ENCODE measurements around the gene SGO2. TPM values are rescaled to one million over a fixed set of nuclear protein-coding genes. Genes with fewer than 3 reads are reported as not detected.

Gene SGO2
- total and polyA plus RNA-seq, 10 of the 15 experiments (the other 5 are each of a cell fraction or from before 2014, with no cell fraction given), result 15.8 to 55.2 (median 24.3) TPM

DNA sequence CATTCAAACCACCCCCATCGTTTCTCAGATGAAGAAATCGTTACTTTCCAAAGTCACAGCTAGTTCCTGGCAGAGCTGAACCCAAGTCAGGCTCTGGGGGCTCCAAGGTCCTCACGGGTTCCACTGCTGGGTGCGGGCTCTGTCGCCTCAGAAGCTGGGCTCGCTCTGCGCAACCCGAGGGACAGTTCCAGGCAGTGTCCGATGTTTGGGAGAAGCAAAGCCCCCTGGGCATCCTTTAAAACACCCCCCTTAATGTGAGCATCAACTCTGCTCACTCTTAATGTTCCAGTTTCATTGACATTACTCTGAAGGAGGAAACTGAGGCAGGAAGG lies 60.6 kb downstream of the SGO2 start:
- intact Hi-C loops (cut with micrococcal nuclease; ENCODE audit: unreplicated experiment), result no loop called here
- ChIA-PET POLR2A (interaction anchor here (0.7 kb wide), 1 partner anchor 131 kb away, joined by 3 read pairs; no protein-coding TSS in a partner anchor), CTCF (interaction anchor here (0.8 to 1.0 kb wide), 4 partner anchors 8 to 127 kb away, joined by 3 to 4 read pairs (median 3); no protein-coding TSS in a partner anchor), RAD21 (ENCODE audit: unreplicated experiment) (no interaction called here), SMC1A (ENCODE audit: uncharacterized antibody, unreplicated experiment) (interaction anchor here (1.4 kb wide), 2 partner anchors 18 to 45 kb away, joined by 3 to 4 read pairs; no protein-coding TSS in a partner anchor)
- no TSS peak for BruUV-seq (replicated peaks)
- no peaks in the 10 kb centered on the region; a peak in 1 of 4 replicates for H3K36me3 ChIP-seq (ENCODE audit: control insufficient read depth in 2 of 2, insufficient read depth in 2 of 2, low read length in 1 of 2)
- no peaks in the 10 kb centered on the region for H3K27me3 ChIP-seq (replicated peaks in 1 of 2; ENCODE audit: control insufficient read depth in 2 of 2, insufficient read depth in 2 of 2, low read length in 1 of 2)
- H3K4me2 ChIP-seq (ENCODE audit: control insufficient read depth, insufficient read depth), result no peak overlapping the region
- DNase-seq (ENCODE audit: low read depth, low spot score), result no peak
- H3K9ac ChIP-seq (ENCODE audit: control insufficient read depth, insufficient read depth, low read length), result no peak overlapping the region
- FAIRE-seq, result no peak
- in situ Hi-C loops (cut with MboI), result no loop called here
- H3K9me3 ChIP-seq (replicated peaks; ENCODE audit: control insufficient read depth, insufficient read depth, low read length), result no peaks in the 10 kb centered on the region
- ATAC-seq, result no peak
- H3K27ac ChIP-seq (ENCODE audit: control insufficient read depth, insufficient read depth), result no peak overlapping the region
- WGBS (ENCODE audit: insufficient coverage, insufficient replicate concordance, low lambda C conversion rate, missing lambda C conversion rate), result 96% methylated on average over 9 of the region's 9 CpGs
- H4K20me1 ChIP-seq (ENCODE audit: control insufficient read depth, insufficient read depth), result no peaks in the 10 kb centered on the region
- no peak overlapping the region for H3K4me3 ChIP-seq
- no peaks in the 10 kb centered on the region for H3K79me2 ChIP-seq (ENCODE audit: control insufficient read depth, insufficient read depth, low read length)
- peaks cover 6% of the 10 kb centered on the region; the same call in 1 of the 2 replicates for H3K4me1 ChIP-seq (ENCODE audit: control insufficient read depth, insufficient read depth, low read length)
- no peak overlapping the region for H2AFZ ChIP-seq (ENCODE audit: control insufficient read depth, low read depth, low read length)
- no peak for TF ChIP-seq CBFB (IDR thresholded peaks at IDR 0.05; ENCODE audit: low read depth)
- TF ChIP-seq, protein P1, sequence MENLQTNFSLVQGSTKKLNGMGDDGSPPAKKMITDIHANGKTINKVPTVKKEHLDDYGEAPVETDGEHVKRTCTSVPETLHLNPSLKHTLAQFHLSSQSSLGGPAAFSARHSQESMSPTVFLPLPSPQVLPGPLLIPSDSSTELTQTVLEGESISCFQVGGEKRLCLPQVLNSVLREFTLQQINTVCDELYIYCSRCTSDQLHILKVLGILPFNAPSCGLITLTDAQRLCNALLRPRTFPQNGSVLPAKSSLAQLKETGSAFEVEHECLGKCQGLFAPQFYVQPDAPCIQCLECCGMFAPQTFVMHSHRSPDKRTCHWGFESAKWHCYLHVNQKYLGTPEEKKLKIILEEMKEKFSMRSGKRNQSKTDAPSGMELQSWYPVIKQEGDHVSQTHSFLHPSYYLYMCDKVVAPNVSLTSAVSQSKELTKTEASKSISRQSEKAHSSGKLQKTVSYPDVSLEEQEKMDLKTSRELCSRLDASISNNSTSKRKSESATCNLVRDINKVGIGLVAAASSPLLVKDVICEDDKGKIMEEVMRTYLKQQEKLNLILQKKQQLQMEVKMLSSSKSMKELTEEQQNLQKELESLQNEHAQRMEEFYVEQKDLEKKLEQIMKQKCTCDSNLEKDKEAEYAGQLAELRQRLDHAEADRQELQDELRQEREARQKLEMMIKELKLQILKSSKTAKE (IDR thresholded peaks at IDR 0.05; ENCODE audit: low read depth, poor library complexity, severe bottlenecking), result no peak
- no peak for TF ChIP-seq CBX5 (IDR thresholded peaks at IDR 0.05; ENCODE audit: low read depth)
- no peak for TF ChIP-seq EP300 (IDR thresholded peaks at IDR 0.05; ENCODE audit: borderline replicate concordance in 1 of 2, control insufficient read depth in 1 of 2, low read depth in 2 of 2, low read length in 2 of 2)
- TF ChIP-seq, protein P2, sequence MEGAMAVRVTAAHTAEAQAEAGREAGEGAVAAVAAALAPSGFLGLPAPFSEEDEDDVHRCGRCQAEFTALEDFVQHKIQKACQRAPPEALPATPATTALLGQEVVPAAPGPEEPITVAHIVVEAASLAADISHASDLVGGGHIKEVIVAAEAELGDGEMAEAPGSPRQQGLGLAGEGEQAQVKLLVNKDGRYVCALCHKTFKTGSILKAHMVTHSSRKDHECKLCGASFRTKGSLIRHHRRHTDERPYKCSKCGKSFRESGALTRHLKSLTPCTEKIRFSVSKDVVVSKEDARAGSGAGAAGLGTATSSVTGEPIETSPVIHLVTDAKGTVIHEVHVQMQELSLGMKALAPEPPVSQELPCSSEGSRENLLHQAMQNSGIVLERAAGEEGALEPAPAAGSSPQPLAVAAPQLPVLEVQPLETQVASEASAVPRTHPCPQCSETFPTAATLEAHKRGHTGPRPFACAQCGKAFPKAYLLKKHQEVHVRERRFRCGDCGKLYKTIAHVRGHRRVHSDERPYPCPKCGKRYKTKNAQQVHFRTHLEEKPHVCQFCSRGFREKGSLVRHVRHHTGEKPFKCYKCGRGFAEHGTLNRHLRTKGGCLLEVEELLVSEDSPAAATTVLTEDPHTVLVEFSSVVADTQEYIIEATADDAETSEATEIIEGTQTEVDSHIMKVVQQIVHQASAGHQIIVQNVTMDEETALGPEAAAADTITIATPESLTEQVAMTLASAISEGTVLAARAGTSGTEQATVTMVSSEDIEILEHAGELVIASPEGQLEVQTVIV (IDR thresholded peaks at IDR 0.05; ENCODE audit: borderline replicate concordance, partially characterized antibody), result no peak
- no peak for TF ChIP-seq POLR2AphosphoS5 (IDR thresholded peaks at IDR 0.05; ENCODE audit: low read length)
- TF ChIP-seq FOXK2 (IDR thresholded peaks at IDR 0.05), result no peak
- TF ChIP-seq, protein P3, sequence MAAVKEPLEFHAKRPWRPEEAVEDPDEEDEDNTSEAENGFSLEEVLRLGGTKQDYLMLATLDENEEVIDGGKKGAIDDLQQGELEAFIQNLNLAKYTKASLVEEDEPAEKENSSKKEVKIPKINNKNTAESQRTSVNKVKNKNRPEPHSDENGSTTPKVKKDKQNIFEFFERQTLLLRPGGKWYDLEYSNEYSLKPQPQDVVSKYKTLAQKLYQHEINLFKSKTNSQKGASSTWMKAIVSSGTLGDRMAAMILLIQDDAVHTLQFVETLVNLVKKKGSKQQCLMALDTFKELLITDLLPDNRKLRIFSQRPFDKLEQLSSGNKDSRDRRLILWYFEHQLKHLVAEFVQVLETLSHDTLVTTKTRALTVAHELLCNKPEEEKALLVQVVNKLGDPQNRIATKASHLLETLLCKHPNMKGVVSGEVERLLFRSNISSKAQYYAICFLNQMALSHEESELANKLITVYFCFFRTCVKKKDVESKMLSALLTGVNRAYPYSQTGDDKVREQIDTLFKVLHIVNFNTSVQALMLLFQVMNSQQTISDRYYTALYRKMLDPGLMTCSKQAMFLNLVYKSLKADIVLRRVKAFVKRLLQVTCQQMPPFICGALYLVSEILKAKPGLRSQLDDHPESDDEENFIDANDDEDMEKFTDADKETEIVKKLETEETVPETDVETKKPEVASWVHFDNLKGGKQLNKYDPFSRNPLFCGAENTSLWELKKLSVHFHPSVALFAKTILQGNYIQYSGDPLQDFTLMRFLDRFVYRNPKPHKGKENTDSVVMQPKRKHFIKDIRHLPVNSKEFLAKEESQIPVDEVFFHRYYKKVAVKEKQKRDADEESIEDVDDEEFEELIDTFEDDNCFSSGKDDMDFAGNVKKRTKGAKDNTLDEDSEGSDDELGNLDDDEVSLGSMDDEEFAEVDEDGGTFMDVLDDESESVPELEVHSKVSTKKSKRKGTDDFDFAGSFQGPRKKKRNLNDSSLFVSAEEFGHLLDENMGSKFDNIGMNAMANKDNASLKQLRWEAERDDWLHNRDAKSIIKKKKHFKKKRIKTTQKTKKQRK (IDR thresholded peaks at IDR 0.05; ENCODE audit: low read depth, low read length), result no peak
- TF ChIP-seq PML (IDR thresholded peaks at IDR 0.05; ENCODE audit: low read length), result no peak
- no peak for TF ChIP-seq WRNIP1 (IDR thresholded peaks at IDR 0.05; ENCODE audit: borderline replicate concordance, low read depth, low read length)
- TF ChIP-seq BHLHE40 (IDR thresholded peaks at IDR 0.05; ENCODE audit: borderline replicate concordance in 1 of 2, low read depth in 2 of 2, low read length in 1 of 2), result no peak
- TF ChIP-seq, protein P4, sequence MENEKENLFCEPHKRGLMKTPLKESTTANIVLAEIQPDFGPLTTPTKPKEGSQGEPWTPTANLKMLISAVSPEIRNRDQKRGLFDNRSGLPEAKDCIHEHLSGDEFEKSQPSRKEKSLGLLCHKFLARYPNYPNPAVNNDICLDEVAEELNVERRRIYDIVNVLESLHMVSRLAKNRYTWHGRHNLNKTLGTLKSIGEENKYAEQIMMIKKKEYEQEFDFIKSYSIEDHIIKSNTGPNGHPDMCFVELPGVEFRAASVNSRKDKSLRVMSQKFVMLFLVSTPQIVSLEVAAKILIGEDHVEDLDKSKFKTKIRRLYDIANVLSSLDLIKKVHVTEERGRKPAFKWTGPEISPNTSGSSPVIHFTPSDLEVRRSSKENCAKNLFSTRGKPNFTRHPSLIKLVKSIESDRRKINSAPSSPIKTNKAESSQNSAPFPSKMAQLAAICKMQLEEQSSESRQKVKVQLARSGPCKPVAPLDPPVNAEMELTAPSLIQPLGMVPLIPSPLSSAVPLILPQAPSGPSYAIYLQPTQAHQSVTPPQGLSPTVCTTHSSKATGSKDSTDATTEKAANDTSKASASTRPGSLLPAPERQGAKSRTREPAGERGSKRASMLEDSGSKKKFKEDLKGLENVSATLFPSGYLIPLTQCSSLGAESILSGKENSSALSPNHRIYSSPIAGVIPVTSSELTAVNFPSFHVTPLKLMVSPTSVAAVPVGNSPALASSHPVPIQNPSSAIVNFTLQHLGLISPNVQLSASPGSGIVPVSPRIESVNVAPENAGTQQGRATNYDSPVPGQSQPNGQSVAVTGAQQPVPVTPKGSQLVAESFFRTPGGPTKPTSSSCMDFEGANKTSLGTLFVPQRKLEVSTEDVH (IDR thresholded peaks at IDR 0.05; ENCODE audit: low read depth, partially characterized antibody), result no peak
- TF ChIP-seq FOS (IDR thresholded peaks at IDR 0.05; ENCODE audit: borderline replicate concordance, extremely low read depth, insufficient read length), result no peak

All from GM12878 (cell line).